AG09319 (cell line): Measurements from ENCODE around the gene RNU6-1.

Experiments
- DNase-seq: peaks from one replicate; pipeline ENCODE4 v3.0.0-alpha.2; 2010; ENCODE audit warnings: low read depth; ENCODE audit errors: extremely low read depth
- CTCF ChIP-seq: IDR thresholded peaks from 2 replicates; pipeline ENCODE4 v1.5.1; 2011; ENCODE audit warnings: low read depth, mild to moderate bottlenecking, inconsistent platforms, low read length, moderate library complexity

Gene RNU6-1

GRCh38 chr15:67818464-67818863 lies 21.4 kb downstream of the RNU6-1 start:
- no peak for TF ChIP-seq CTCF
- DNase-seq = no peak

- no peak for TF ChIP-seq CTCF
- no peak for DNase-seq
Observed at GRCh38 chr15:67816668-67817067, 23.2 kb downstream of the RNU6-1 start.

DNA sequence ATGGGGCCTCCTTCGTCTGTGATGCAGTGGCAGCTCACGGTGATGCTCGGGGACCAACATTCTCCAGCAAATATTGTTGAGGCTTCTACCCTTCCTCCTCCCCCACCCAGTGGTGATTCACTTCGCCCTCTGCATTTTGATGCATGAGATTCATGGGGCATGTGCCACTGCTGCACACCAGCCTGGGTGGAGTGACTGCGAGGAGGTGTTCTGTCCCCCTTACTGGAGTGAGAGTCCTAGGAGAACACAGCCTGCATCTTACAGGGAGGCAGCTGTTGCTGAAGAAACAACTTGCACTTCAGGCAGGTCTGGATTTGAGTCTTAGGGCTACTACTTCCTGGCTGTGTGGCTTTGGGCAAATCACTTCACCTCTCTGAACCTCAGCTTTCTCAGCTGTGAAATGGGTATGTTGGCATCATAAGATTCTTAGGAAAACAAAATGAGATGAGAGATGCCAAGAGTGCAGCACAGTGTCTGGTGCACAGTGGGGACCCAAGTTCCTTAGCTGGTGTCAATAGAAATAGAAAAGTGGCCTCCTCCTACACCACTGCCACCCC lies 24.7 kb downstream of the RNU6-1 start:
- no peak for DNase-seq
- no peak for TF ChIP-seq CTCF

DNA sequence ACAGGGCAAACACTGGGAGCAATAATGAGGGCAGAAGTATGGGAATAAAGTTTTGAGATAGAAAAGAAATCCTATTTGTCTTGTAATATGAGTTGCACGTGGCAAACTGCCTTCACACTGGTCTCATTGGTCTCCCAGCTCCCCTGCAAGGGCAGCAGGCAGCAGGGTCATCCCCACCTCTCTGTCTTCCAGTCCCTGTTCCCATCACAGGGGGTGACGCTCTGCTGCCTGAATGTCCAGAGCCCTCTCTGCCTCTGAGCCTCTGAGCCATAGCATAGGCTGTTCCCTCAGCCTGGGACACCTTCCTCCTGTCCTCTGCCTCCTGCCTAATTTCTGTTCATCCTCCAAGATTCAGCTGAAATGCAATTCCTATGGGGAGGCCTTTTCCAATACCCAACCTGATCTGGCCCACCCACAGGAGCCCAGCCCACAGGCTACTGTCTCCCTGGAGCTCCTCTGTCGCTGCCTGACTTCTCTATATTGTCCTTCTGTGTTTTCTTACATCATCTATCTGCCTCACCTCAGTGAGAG lies 26.7 kb downstream of the RNU6-1 start:
- TF ChIP-seq CTCF = no peak
- DNase-seq = no peak

DNA sequence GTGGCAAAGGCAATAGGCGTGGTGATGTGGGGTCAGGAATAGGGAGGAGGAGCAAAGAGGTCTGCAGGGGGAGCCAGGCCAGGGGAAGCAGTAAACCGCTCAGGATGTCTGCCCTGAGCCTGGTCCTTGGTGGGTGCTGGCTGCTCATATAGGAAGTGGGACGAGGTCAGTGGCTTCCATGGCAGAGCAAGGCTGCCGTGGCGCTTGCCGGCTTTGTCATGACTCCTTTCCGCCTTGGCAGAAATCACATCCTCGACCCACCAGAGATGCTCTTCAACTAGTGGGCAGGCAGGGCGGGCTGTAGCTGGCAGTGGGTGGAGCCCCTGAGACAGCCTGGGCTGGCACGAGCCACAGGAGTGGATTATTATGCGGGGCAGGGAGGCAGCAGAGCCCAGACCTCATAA lies 27.6 kb downstream of the RNU6-1 start:
- DNase-seq = no peak
- TF ChIP-seq CTCF = no peak

GRCh38 chr15:67809866-67810265 lies 30.0 kb downstream of the RNU6-1 start:
- DNase-seq = no peak
- TF ChIP-seq CTCF = no peak

DNA sequence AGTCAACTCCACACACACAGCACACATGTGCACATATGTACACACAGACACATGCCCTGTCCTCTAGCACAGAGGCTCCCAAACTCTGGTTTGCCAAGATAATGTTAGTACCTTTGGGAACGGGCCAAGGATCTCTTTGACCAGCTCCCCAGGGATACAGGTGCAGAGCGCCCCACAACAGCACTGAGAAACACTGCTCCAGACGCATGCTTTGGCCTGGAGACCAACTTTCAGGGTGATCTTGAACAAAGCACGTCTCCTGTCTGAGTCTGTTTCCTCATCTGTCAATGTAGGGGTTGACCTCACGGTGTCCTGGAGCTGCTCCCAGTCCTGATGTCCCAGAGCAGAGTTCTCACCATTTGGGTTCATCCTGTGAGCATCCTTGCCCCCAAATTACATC lies 30.4 kb downstream of the RNU6-1 start:
- no peak for TF ChIP-seq CTCF

More for the DNA sequence above, 30.4 kb downstream of the RNU6-1 start:
- no peak for DNase-seq
